Right lobe of liver (tissue), 6 donors: ENCODE results near the gene EDEM3. TPM values are rescaled to one million over a fixed set of nuclear protein-coding genes. Genes with fewer than 3 reads are reported as not detected.

Experiments used
- ATAC-seq, 4 donors: fragments of 200-7000 bp; cut with Tn5 transposase; one replicate each; pipeline ENCODE4 v1.9.1; 2020; ENCODE audit warnings: mild to moderate bottlenecking in 4 of 4, moderate library complexity in 4 of 4
- DNase-seq, 3 donors: peaks; one replicate each; pipeline ENCODE4 v3.0.0-alpha.2; 2020
- H3K27ac ChIP-seq, 3 donors: fragments of 200-600 bp; one replicate each; pipeline ENCODE4 v1.8.0; 2022
- H3K27me3 ChIP-seq, 2 donors: fragments of 200-600 bp; one replicate each; pipeline ENCODE4 v1.8.0; 2022
- H3K36me3 ChIP-seq, 4 donors: fragments of 200-600 bp; sonication (generic) in 1 of 4; one replicate each; pipeline versions ENCODE4 v1.5.1 to v1.8.0; 2017 to 2022; ENCODE audit warnings: control low read depth in 1 of 4
- H3K4me1 ChIP-seq, 4 donors: fragments of 200-600 bp; sonication (generic) in 1 of 4; one replicate each; pipeline versions ENCODE4 v1.5.1 to v1.8.0; 2017 to 2022; ENCODE audit warnings: control low read depth in 1 of 4
- H3K4me3 ChIP-seq, 3 donors: fragments of 200-600 bp; one replicate each; pipeline ENCODE4 v1.8.0; 2022
- H3K9me3 ChIP-seq, 4 donors: fragments of 200-600 bp; sonication (generic) in 1 of 4; one replicate each; pipeline versions ENCODE4 v1.5.1 to v1.8.0; 2017 to 2022; ENCODE audit warnings: control low read depth in 1 of 4
- CTCF ChIP-seq, 4 donors: fragments of 200-600 bp in 3 of 4; fragments of 450-650 bp in 1 of 4; IDR thresholded peaks; one replicate each; pipeline versions ENCODE4 v1.5.1 to v1.8.0; 2016 to 2022; ENCODE audit warnings: antibody characterized with exemption in 4 of 4, mild to moderate bottlenecking in 2 of 4
- POLR2A ChIP-seq: fragments of 450-650 bp; IDR thresholded peaks from one replicate; pipeline ENCODE4 v1.6.1; 2017; ENCODE audit warnings: antibody characterized with exemption, mild to moderate bottlenecking
- WGBS: methylation state at CpG from one replicate; pipeline ENCODE4 v1.1.6; 2018; ENCODE audit warnings: low coverage, low lambda C conversion rate; ENCODE audit not compliant: insufficient coverage; ENCODE audit errors: missing lambda C conversion rate; 5-methylcytosine and 5-hydroxymethylcytosine counted together
- intact Hi-C, 2 donors: fragments of 100-400 bp; cut with DNase I; formaldehyde crosslinking; loops; one replicate each; pipeline versions ENCODE4 v1.11.2 to v1.14.1; 2022
- total RNA-seq, 6 experiments: library from RNA; depleted of rRNA in 2 of 6; stranded (reverse); fragments of >200 nt in 2 of 6; fragmentation: NEBNext Ultra II Directional in 3 of 6; extraction: Animal tissue kit (Norgen Biotek cat#: 25700) in 3 of 6; gene quantifications; one replicate each; pipeline versions ENCODE4 v1.1.0 to v1.2.4, GENCODE V29; 2016 to 2023
- donor health status: DM: no; HTN: yes; CAD: no.
- donor health status: DM: no; HTN: no; CAD: no.
- donor health status: DM: no; HTN: no; CAD: no.
- donor health status: DM: no; HTN: yes; CAD: no.
- donor health status: DM: no; HTN: yes; CAD: no.

The EDEM3 gene
- total RNA-seq, 6 experiments from 2014 or later: 18.5 to 36.4 (median 31.0) TPM

GRCh38 chr1:184647471-184647870 is 107.2 kb downstream of the EDEM3 start:
- no peak for ATAC-seq
- Histone ChIP-seq H3K4me3 (no peak overlapping the region), H3K27ac (no peak overlapping the region), H3K9me3 (no peaks in the 10 kb centered on the region), H3K36me3 (no peaks in the 10 kb centered on the region), H3K4me1 (no peaks in the 10 kb centered on the region), H3K27me3 (no peaks in the 10 kb centered on the region)
- WGBS: 81% methylated on average over 4 of the region's 4 CpGs
- intact Hi-C loops: no loop called here
- DNase-seq: no peak
- TF ChIP-seq CTCF (IDR thresholded peaks at IDR 0.05) (no peak), POLR2A (no peak)

- intact Hi-C loops: no loop called here
- no peaks in the 10 kb centered on the region for H3K36me3 ChIP-seq
- no peak for ATAC-seq
These were observed 107.8 kb downstream of the EDEM3 start for GRCh38 chr1:184646824-184647223.

GRCh38 chr1:184646178-184646701 is 108.4 kb downstream of the EDEM3 start:
- Histone ChIP-seq H3K4me3 (no peak overlapping the region), H3K9me3 (no peaks in the 10 kb centered on the region), H3K4me1 (peaks cover 0 to 5% (median 0%) of the 10 kb centered on the region in 4 donors), H3K27me3 (no peaks in the 10 kb centered on the region), H3K27ac (no peak overlapping the region), H3K36me3 (no peaks in the 10 kb centered on the region)
- ATAC-seq (no peak), DNase-seq (no peak)
- intact Hi-C loops: no loop called here
- WGBS: 95% methylated on average over 3 of the region's 3 CpGs
- TF ChIP-seq CTCF (IDR thresholded peaks at IDR 0.05): no peak
- TF ChIP-seq POLR2A: no peak

More at GRCh38 chr1:184646824-184647223, 107.8 kb downstream of the EDEM3 start:
- no peak overlapping the region for H3K27ac ChIP-seq
- no peaks in the 10 kb centered on the region for H3K27me3 ChIP-seq
- 100% methylated on average over 2 of the region's 3 CpGs for WGBS
- no peak overlapping the region for H3K4me3 ChIP-seq
- no peak for DNase-seq
- H3K9me3 ChIP-seq: no peaks in the 10 kb centered on the region
- TF ChIP-seq POLR2A (no peak), CTCF (IDR thresholded peaks at IDR 0.05) (no peak)
- peaks cover 0 to 4% (median 0%) of the 10 kb centered on the region in 4 donors for H3K4me1 ChIP-seq

GRCh38 chr1:184644771-184645170 is 109.9 kb downstream of the EDEM3 start:
- H3K36me3 ChIP-seq: no peaks in the 10 kb centered on the region
- no peak overlapping the region for H3K4me3 ChIP-seq
- TF ChIP-seq CTCF (IDR thresholded peaks at IDR 0.05): no peak
- no peak for TF ChIP-seq POLR2A
- no peak overlapping the region for H3K27ac ChIP-seq
- ATAC-seq: no peak
- no peaks in the 10 kb centered on the region for H3K9me3 ChIP-seq
- WGBS: 86% methylated on average over 2 of the region's 11 CpGs
- H3K27me3 ChIP-seq: no peaks in the 10 kb centered on the region
- H3K4me1 ChIP-seq: peaks cover 0 to 5% (median 0%) of the 10 kb centered on the region in 4 donors
- DNase-seq: no peak
- intact Hi-C loops: no loop called here

- no peak for DNase-seq
- Histone ChIP-seq H3K36me3 (no peaks in the 10 kb centered on the region), H3K4me1 (peaks cover 0 to 5% (median 0%) of the 10 kb centered on the region in 4 donors), H3K27me3 (no peaks in the 10 kb centered on the region), H3K27ac (no peak overlapping the region), H3K9me3 (no peaks in the 10 kb centered on the region), H3K4me3 (no peak overlapping the region)
- no peak for TF ChIP-seq CTCF (IDR thresholded peaks at IDR 0.05)
- TF ChIP-seq POLR2A: no peak
- WGBS: 40% methylated on average over 1 of the region's 1 CpG
- no peak for ATAC-seq
- intact Hi-C loops: no loop called here
These were observed 111.0 kb downstream of the EDEM3 start for GRCh38 chr1:184643661-184644060.
